Adrenal gland (tissue), 12 donors: ENCODE measurements around the gene SMPD1. TPM values are rescaled to one million over a fixed set of nuclear protein-coding genes. Genes with fewer than 3 reads are reported as not detected.

ENCODE experiments used
- DNase-seq, 7 donors: peaks; one replicate each; pipeline ENCODE4 v3.0.0-alpha.2; 2019 to 2020
- H3K27ac ChIP-seq, 5 donors: fragments of 200-600 bp; sonication (generic) in 4 of 5; 1 replicate in 3 of 5; 2 replicates in 2 of 5; pipeline versions ENCODE4 v1.5.1 to v1.8.0; 2016 to 2020; ENCODE audit warnings: mild to moderate bottlenecking in 1 of 5
- H3K27me3 ChIP-seq: fragments of 200-600 bp; 2 replicates; pipeline ENCODE4 v1.8.0; 2021
- H3K36me3 ChIP-seq, 2 donors: fragments of 200-600 bp; replicated peaks in 1 of 2; 1 replicate in 1 of 2; 2 replicates in 1 of 2; pipeline versions ENCODE4 v1.5.1 to v1.8.0; 2018 to 2022
- H3K4me1 ChIP-seq, 2 donors: fragments of 200-600 bp; replicated peaks in 1 of 2; 1 replicate in 1 of 2; 2 replicates in 1 of 2; pipeline versions ENCODE4 v1.5.1 to v1.8.0; 2018 to 2021
- H3K4me3 ChIP-seq, 4 donors: fragments of 200-600 bp; sonication (generic) in 3 of 4; one replicate each; pipeline ENCODE4 v1.5.1; 2016 to 2018
- H3K9me3 ChIP-seq, 3 donors: fragments of 200-600 bp; sonication (generic) in 1 of 3; replicated peaks in 1 of 3; 1 replicate in 2 of 3; 2 replicates in 1 of 3; pipeline versions ENCODE4 v1.5.1 to v1.8.0; 2016 to 2021
- POLR2A ChIP-seq, 2 donors: fragments of 450-650 bp; IDR thresholded peaks; one replicate each; pipeline ENCODE4 v1.6.1; 2017; ENCODE audit warnings: antibody characterized with exemption in 2 of 2, mild to moderate bottlenecking in 2 of 2, moderate library complexity in 1 of 2
- WGBS, 4 donors: extraction: QIAGEN DNeasy Blood & Tissue Kit in 2 of 4; methylation state at CpG; one replicate each; pipeline versions ENCODE4 v1.1.5 to v1.1.7; 2013 to 2017; 5-methylcytosine and 5-hydroxymethylcytosine counted together
- intact Hi-C, 2 donors: fragments of 100-400 bp; cut with DNase I; formaldehyde crosslinking; loops; one replicate each; pipeline versions ENCODE4 v1.14.1 to v1.15.0; 2022 to 2023
- polyA plus RNA-seq, 3 donors: library from polyadenylated mRNA; stranded (reverse); fragments of 200-250 nt in 2 of 3; fragments of 350-450 nt in 1 of 3; fragmentation: Illumina TruSeq in 1 of 3; extraction: RNeasy Lipid Tissue Mini Kit (QIAGEN cat#74804) in 1 of 3; gene quantifications; one replicate each; pipeline ENCODE4 v1.2.3, GENCODE V29; 2013 to 2014
- total RNA-seq, 9 donors: library from RNA; depleted of rRNA in 4 of 9; stranded (reverse); fragments of >200 nt in 4 of 9; fragments of 120-200 nt in 1 of 9; fragmentation: NEBNext Ultra II Directional in 1 of 9; extraction: Animal tissue kit (Norgen Biotek cat#: 25700) in 1 of 9; gene quantifications; one replicate each; pipeline versions ENCODE4 v1.1.0 to v1.2.4, GENCODE V29; 2013 to 2023
- TF ChIP-seq, protein P1 (sequence below), 6 experiments: fragments of 450-650 bp in 4 of 6; fragments of 200-600 bp in 2 of 6; sonication (generic) in 1 of 6; IDR thresholded peaks; 1 replicate in 5 of 6; 2 replicates in 1 of 6; pipeline versions ENCODE4 v1.5.1 to v1.8.0; 2016 to 2021; ENCODE audit warnings: antibody characterized with exemption in 6 of 6, mild to moderate bottlenecking in 2 of 6, moderate library complexity in 1 of 6
- donor health status: healthy with polysubstance abuse.
- donor health status: Bipolar disorder and iron deficiency.
- donor health status: DM: yes; HTN: yes; CAD: no.
- donor health status: DM: no; HTN: no; CAD: no.
- donor health status: DM: no; HTN: no; CAD: no.
- donor health status: DM: yes; HTN: yes; CAD: no.

The SMPD1 gene
- total and polyA plus RNA-seq, 12 donors: 35.8 to 85.0 (median 64.9) TPM

DNA sequence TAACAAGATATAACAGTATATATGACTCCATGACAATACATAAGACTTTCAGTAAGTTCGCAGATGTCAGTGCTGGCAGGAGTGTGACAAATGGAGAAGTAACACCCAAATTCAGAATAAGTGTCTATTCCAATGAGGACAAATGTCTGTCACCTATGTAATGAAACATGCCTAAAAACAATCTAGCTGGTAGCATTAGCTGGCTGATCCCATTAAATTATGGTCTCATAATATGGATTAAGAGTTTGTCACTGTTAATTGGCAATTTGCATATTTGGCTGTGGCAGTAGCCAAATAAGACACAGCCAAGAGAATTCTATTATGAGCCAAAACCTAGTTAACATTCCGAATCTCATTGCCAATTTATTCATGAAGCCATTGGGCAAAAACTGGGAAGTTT is 39.8 kb upstream of the SMPD1 start:
- no peak for DNase-seq
- H3K27ac ChIP-seq: no peak overlapping the region
- WGBS, 4 donors: 74 to 81% (median 78%) methylated on average over 2 of the region's 2 CpGs
- H3K4me3 ChIP-seq: no peak overlapping the region
- TF ChIP-seq POLR2A (IDR thresholded peaks at IDR 0.05): no peak
- TF ChIP-seq, protein P1, sequence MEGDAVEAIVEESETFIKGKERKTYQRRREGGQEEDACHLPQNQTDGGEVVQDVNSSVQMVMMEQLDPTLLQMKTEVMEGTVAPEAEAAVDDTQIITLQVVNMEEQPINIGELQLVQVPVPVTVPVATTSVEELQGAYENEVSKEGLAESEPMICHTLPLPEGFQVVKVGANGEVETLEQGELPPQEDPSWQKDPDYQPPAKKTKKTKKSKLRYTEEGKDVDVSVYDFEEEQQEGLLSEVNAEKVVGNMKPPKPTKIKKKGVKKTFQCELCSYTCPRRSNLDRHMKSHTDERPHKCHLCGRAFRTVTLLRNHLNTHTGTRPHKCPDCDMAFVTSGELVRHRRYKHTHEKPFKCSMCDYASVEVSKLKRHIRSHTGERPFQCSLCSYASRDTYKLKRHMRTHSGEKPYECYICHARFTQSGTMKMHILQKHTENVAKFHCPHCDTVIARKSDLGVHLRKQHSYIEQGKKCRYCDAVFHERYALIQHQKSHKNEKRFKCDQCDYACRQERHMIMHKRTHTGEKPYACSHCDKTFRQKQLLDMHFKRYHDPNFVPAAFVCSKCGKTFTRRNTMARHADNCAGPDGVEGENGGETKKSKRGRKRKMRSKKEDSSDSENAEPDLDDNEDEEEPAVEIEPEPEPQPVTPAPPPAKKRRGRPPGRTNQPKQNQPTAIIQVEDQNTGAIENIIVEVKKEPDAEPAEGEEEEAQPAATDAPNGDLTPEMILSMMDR (IDR thresholded peaks at IDR 0.05): no peak
- no peaks in the 10 kb centered on the region for H3K9me3 ChIP-seq
- H3K27me3 ChIP-seq: no peaks in the 10 kb centered on the region
- intact Hi-C loops: loop anchor here (5.0 to 10.0 kb wide), 3 partner anchors 33 to 328 kb away; no protein-coding TSS in a partner anchor
- no peaks in the 10 kb centered on the region for H3K4me1 ChIP-seq
- H3K36me3 ChIP-seq: no peaks in the 10 kb centered on the region

DNA sequence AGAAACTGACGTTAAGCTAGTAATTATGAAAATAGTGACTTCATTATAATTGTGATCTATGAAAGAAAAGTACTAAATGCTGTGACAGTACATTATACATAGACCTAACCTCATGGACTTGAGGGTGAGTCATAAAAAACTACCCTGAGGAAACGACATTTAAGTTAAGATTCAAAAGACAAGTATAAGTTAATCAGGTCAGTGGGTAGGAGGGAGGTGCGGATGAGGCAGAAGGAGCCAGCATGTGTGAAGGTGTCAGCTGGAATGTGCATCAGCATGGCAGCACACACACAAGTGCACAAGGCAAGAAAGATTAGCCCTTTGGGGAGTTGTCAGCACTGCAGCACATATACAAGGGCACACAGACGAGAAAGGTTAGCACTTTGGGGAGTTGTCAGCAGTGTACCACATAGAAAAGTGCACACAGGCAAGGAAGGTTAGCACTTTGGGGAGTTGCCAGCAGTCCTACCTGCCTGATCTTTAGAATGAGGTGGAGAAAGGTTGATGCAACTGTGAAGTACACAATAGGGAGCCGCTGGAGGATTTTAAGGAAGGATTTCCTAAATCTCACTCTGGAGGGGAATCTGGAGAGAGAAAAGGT is 38.4 kb upstream of the SMPD1 start:
- DNase-seq: no peak
- intact Hi-C loops: loop anchor here (5.0 to 10.0 kb wide), 3 partner anchors 35 to 330 kb away; no protein-coding TSS in a partner anchor

DNA sequence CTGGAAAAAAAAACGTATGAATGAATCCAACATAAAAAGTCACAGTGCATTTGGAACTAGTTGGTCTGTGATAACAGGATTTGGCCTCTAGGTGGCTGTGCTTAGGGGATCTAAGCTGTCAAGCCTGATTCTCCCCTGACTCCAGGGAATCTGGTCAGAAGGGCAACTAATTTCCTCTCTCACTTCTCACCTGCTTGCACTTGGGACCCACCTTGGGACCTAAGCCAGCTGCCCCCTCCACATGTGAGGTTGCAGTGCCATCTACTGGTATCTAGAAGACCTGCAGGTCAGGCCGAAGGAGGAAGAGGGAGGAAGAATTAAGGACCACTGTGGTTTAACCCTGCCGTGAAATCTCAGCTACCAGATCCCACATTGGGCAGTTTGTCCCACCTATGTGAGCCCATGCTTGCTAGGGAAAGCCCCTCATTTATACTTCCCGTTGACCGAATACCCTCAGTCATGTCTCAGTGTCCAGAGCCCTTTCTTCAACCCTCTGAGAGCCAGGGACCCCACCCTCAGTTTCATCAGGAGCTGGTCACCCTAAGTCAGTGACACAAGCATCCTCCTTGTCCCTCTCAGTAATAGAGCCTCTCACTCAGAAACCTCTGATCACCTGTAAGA is 36.8 kb upstream of the SMPD1 start:
- TF ChIP-seq, protein P1 (IDR thresholded peaks at IDR 0.05): peak; percentile 75 to 97 (median 94)
- no peak for TF ChIP-seq POLR2A (IDR thresholded peaks at IDR 0.05)
- no peaks in the 10 kb centered on the region for H3K9me3 ChIP-seq
- H3K4me3 ChIP-seq: no peak overlapping the region
- DNase-seq: peak; percentile 16 to 68 (median 48)
- peaks cover 0 to 9% of the 10 kb centered on the region in 2 donors for H3K4me1 ChIP-seq
- 0 to 5% (median 2%) methylated on average over 4 to 5 of the region's 5 CpGs for WGBS, 4 donors
- no peaks in the 10 kb centered on the region for H3K36me3 ChIP-seq
- no peaks in the 10 kb centered on the region for H3K27me3 ChIP-seq
- intact Hi-C loops: loop anchor here (5.0 to 10.0 kb wide), 3 partner anchors 36 to 331 kb away; no protein-coding TSS in a partner anchor
- H3K27ac ChIP-seq: no peak overlapping the region

More for the DNA sequence above, 38.4 kb upstream of the SMPD1 start:
- H3K27me3 ChIP-seq: no peaks in the 10 kb centered on the region
- WGBS, 4 donors: 58 to 75% (median 65%) methylated on average over 5 of the region's 5 CpGs
- H3K4me1 ChIP-seq: peaks cover 0 to 8% of the 10 kb centered on the region in 2 donors
- H3K4me3 ChIP-seq: no peak overlapping the region
- TF ChIP-seq, protein P1 (IDR thresholded peaks at IDR 0.05): no peak
- TF ChIP-seq POLR2A (IDR thresholded peaks at IDR 0.05): no peak
- H3K36me3 ChIP-seq: no peaks in the 10 kb centered on the region
- no peak overlapping the region for H3K27ac ChIP-seq
- H3K9me3 ChIP-seq: no peaks in the 10 kb centered on the region

DNA sequence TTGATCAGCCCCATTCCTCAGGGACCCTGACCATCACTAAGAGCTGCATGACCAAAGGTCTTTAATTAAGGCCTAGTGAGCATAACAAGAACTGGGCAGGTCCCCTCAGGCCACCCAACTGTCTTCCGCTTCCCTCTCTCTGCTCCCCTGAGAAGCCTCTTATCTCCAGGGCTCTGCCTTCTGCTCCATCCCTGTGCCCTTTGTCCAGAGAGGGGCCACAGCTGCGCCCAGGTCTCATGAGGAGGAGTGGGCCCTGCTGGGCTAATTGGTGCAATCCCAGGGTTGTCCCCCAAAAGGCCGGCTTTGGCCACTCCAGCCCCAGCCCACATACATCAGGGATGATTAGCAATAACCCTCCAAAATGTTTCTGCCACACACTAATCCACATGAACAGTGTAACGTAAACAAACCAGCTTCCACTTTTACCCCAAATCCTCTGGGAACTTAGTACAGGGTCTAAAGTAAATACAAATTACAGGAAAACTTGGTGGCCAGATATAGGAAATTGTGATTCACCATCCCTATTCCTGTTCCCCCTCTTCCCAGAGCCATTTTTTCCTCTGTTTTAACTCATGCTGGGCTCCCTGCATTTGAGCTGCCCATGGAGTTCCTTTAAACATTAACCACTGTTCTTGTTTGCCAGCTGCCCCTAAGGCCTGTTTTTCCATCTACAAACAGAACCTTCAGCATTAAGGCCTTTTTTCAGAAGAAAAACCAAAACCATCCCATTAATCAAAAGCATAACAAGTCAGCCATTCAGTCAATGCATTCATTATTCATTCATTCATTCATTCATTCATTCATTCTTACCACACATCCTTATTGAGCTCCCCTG is 35.4 kb upstream of the SMPD1 start:
- no peaks in the 10 kb centered on the region for H3K9me3 ChIP-seq
- no peak for DNase-seq
- WGBS, 4 donors: 80 to 92% (median 87%) methylated on average over 3 to 4 of the region's 4 CpGs
- intact Hi-C loops: loop anchor here (5.0 to 10.0 kb wide), 3 partner anchors 38 to 333 kb away; no protein-coding TSS in a partner anchor
- peaks cover 0 to 9% of the 10 kb centered on the region in 2 donors for H3K4me1 ChIP-seq
- TF ChIP-seq, protein P1 (IDR thresholded peaks at IDR 0.05): no peak
- TF ChIP-seq POLR2A (IDR thresholded peaks at IDR 0.05): no peak
- no peaks in the 10 kb centered on the region for H3K27me3 ChIP-seq
- H3K27ac ChIP-seq: no peak overlapping the region
- no peak overlapping the region for H3K4me3 ChIP-seq
- H3K36me3 ChIP-seq: no peaks in the 10 kb centered on the region
